Nephron (organoid): Measurements from ENCODE around the gene TSPAN33.
A peak's percentile ranks its signal among the peaks of the same experiment; 100 is the strongest.

ENCODE experiments used
- H3K27ac Mint-ChIP-seq, 3 experiments: 2 replicates each; pipeline ENCODE4 v1.8.0; 2020; ENCODE audit warnings: mixed read lengths in 3 of 3, mild to moderate bottlenecking in 2 of 3, moderate library complexity in 1 of 3
- H3K27me3 Mint-ChIP-seq: 2 replicates; pipeline ENCODE4 v1.8.0; 2021; ENCODE audit warnings: low read depth, mild to moderate bottlenecking, moderate library complexity, mixed read lengths
- H3K36me3 Mint-ChIP-seq: 2 replicates; pipeline ENCODE4 v1.8.0; 2020; ENCODE audit warnings: low read depth, mixed read lengths
- H3K4me1 Mint-ChIP-seq: 2 replicates; pipeline ENCODE4 v1.8.0; 2020; ENCODE audit warnings: mixed read lengths
- H3K4me3 Mint-ChIP-seq, 3 experiments: 2 replicates each; pipeline ENCODE4 v1.8.0; 2020; ENCODE audit warnings: mild to moderate bottlenecking in 3 of 3, mixed read lengths in 3 of 3, moderate library complexity in 2 of 3
- H3K9me3 Mint-ChIP-seq: 2 replicates; pipeline ENCODE4 v1.8.0; 2020; ENCODE audit warnings: mixed read lengths
- TF ChIP-seq, protein P1 (sequence below), 3 experiments: fragments of 200-600 bp; sonication (generic); IDR thresholded peaks; one replicate each; pipeline ENCODE4 v1.5.0; 2021; ENCODE audit warnings: antibody characterized with exemption in 3 of 3; ENCODE audit not compliant: unreplicated experiment in 3 of 3

TSPAN33 gene

DNA sequence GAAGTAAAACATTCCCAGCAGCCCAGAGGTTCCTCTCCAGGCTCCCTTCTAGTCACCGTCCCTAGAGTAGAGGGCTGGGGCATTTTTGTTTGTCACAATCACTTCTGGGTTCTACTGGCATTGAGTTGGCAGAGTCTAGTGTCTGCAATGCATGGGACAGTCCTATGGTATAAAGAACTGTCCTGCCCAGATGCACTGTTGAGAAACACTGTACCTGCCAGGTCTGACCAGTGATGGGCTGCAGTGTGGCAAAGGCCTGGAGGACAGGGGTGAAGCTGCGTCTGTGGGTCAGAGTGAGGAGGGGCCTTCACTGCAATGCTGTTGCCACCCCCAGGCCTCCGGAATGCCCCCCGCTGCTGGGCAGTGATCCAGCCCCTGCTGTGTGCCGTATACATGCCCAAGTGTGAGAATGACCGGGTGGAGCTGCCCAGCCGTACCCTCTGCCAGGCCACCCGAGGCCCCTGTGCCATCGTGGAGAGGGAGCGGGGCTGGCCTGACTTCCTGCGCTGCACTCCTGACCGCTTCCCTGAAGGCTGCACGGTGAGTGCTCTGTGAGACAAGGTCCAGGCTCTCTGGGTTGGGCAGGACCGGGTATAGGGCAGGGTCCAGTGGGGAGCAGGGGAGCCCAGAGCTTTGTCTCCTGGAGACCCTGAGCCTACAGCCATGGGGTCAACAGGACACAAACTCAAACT, 58.7 kb downstream of the TSPAN33 start:
- H3K4me3 Mint-ChIP-seq, result no peak overlapping the region
- H3K9me3 Mint-ChIP-seq, result no peaks in the 10 kb centered on the region
- TF ChIP-seq, protein P1, sequence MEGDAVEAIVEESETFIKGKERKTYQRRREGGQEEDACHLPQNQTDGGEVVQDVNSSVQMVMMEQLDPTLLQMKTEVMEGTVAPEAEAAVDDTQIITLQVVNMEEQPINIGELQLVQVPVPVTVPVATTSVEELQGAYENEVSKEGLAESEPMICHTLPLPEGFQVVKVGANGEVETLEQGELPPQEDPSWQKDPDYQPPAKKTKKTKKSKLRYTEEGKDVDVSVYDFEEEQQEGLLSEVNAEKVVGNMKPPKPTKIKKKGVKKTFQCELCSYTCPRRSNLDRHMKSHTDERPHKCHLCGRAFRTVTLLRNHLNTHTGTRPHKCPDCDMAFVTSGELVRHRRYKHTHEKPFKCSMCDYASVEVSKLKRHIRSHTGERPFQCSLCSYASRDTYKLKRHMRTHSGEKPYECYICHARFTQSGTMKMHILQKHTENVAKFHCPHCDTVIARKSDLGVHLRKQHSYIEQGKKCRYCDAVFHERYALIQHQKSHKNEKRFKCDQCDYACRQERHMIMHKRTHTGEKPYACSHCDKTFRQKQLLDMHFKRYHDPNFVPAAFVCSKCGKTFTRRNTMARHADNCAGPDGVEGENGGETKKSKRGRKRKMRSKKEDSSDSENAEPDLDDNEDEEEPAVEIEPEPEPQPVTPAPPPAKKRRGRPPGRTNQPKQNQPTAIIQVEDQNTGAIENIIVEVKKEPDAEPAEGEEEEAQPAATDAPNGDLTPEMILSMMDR (IDR thresholded peaks at IDR 0.05; ENCODE audit: unreplicated experiment in 3 of 3), result no peak
- H3K36me3 Mint-ChIP-seq, result peaks cover 56% of the 10 kb centered on the region
- no peaks in the 10 kb centered on the region for H3K27me3 Mint-ChIP-seq
- H3K27ac Mint-ChIP-seq, result peak overlapping the region in 1 of 3 experiments; percentile 31
- no peaks in the 10 kb centered on the region for H3K4me1 Mint-ChIP-seq

DNA sequence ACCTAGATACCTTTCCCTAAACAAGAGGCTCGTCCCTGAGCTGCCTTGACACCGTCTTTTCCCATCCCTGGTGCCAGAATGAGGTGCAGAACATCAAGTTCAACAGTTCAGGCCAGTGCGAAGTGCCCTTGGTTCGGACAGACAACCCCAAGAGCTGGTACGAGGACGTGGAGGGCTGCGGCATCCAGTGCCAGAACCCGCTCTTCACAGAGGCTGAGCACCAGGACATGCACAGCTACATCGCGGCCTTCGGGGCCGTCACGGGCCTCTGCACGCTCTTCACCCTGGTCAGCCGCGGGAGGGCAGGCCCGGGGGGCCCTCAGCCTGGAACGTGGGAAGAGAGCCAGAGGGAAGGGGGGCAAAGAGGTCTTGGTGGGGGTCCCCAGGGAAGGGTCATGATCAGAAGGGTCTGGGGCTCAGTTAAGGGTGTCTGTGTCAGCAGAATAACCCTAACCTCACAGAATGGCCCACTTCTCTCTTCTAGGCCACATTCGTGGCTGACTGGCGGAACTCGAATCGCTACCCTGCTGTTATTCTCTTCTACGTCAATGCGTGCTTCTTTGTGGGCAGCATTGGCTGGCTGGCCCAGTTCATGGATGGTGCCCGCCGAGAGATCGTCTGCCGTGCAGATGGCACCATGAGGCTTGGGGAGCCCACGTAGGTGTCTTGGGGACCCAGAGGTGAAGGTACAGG, 60.8 kb downstream of the TSPAN33 start:
- TF ChIP-seq, protein P1 (IDR thresholded peaks at IDR 0.05; ENCODE audit: unreplicated experiment in 3 of 3), result no peak
- H3K36me3 Mint-ChIP-seq, result peaks cover 59% of the 10 kb centered on the region
- no peaks in the 10 kb centered on the region for H3K4me1 Mint-ChIP-seq
- no peaks in the 10 kb centered on the region for H3K27me3 Mint-ChIP-seq
- no peak overlapping the region for H3K4me3 Mint-ChIP-seq
- peak overlapping the region in 1 of 3 experiments; percentile 18 for H3K27ac Mint-ChIP-seq
- H3K9me3 Mint-ChIP-seq, result no peaks in the 10 kb centered on the region

DNA sequence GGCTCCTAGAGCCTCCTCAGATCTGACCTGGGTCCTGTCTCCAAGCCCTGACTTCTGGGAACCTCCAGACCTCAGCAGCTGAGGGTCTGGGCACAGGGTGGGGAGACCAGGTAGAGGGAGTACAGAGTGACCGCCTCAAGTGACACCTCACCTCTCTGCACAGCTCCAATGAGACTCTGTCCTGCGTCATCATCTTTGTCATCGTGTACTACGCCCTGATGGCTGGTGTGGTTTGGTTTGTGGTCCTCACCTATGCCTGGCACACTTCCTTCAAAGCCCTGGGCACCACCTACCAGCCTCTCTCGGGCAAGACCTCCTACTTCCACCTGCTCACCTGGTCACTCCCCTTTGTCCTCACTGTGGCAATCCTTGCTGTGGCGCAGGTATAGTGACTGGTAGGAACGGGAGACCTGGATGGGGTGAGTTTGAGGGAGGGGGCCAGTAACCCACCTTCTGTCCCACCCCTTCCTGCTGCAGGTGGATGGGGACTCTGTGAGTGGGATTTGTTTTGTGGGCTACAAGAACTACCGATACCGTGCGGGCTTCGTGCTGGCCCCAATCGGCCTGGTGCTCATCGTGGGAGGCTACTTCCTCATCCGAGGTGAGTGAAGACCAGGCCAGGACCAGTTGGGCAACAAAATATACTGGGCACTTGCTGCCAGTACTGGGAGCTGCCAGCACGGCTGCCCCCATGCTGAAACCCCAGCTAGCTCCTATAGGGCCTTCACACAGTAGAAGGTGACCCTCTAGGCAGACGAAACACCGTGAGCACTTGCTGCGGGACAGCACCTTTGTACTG, 61.7 kb downstream of the TSPAN33 start:
- Mint-ChIP-seq H3K4me1 (no peaks in the 10 kb centered on the region), H3K4me3 (no peak overlapping the region), H3K36me3 (peaks cover 64% of the 10 kb centered on the region), H3K27ac (no peak overlapping the region), H3K9me3 (no peaks in the 10 kb centered on the region), H3K27me3 (no peaks in the 10 kb centered on the region)
- TF ChIP-seq, protein P1 (IDR thresholded peaks at IDR 0.05; ENCODE audit: unreplicated experiment in 3 of 3), result no peak

DNA sequence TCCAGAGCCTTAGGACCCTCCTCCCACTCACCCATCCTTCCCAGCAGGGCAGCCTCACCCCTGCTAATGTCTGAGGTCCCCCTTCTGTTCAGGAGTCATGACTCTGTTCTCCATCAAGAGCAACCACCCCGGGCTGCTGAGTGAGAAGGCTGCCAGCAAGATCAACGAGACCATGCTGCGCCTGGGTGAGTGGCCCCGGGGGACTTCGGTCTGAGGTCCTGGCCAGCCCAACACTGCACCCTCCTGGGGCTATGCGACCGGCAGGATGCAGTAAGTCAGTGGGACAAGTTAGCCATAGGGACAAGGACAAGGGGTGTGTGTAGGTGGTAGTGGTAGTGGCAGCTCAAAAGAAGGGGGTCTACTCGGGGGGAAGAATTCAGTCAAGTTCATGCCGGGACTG, 64.2 kb downstream of the TSPAN33 start:
- no peaks in the 10 kb centered on the region for H3K9me3 Mint-ChIP-seq
- H3K4me1 Mint-ChIP-seq, result peaks cover under 1% of the 10 kb centered on the region
- TF ChIP-seq, protein P1 (IDR thresholded peaks at IDR 0.05; ENCODE audit: unreplicated experiment in 3 of 3), result no peak
- H3K27ac Mint-ChIP-seq, result no peak overlapping the region
- H3K4me3 Mint-ChIP-seq, result no peak overlapping the region
- H3K27me3 Mint-ChIP-seq, result no peaks in the 10 kb centered on the region
- peaks cover 60% of the 10 kb centered on the region for H3K36me3 Mint-ChIP-seq

DNA sequence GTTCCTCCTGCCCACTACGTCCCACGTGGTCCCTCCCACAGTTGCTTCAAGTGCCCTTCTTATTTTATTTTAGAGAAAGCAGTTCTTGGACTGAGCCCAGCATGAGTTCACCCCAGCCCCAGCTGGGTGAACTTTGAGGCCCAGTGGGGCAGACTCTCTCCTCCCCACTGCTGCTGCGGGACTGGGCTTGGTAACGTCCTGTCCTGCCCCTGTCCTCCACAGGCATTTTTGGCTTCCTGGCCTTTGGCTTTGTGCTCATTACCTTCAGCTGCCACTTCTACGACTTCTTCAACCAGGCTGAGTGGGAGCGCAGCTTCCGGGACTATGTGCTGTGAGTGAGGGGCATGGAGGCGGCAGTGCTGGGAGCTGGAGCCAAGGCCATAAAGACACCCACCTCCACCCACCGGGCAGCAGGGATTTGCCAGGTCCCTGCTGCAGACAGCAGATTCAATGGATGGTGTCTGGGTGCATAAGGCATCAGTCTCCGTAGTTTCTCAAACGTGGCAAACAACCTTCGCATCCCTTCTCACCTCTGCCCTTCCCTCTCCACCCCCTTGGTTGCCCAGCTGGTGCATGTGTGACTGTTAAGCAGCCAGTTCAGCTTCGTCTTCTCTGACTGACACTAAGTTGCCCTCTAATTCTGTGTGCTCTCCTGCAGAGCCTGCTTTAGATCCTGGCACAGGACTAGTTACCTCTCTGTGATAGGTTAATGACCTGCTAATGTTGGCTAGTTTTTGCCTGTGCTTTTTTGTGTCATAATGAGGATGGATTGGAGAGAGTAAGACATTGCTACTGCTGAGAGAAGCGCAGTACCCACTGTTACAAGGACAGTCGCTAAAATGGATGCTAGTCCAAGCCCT, 64.8 kb downstream of the TSPAN33 start:
- TF ChIP-seq, protein P1 (IDR thresholded peaks at IDR 0.05; ENCODE audit: unreplicated experiment in 3 of 3), result no peak
- H3K4me3 Mint-ChIP-seq, result no peak overlapping the region
- no peaks in the 10 kb centered on the region for H3K9me3 Mint-ChIP-seq
- peaks cover 63% of the 10 kb centered on the region for H3K36me3 Mint-ChIP-seq
- no peaks in the 10 kb centered on the region for H3K27me3 Mint-ChIP-seq
- peaks cover 5% of the 10 kb centered on the region for H3K4me1 Mint-ChIP-seq
- H3K27ac Mint-ChIP-seq, result no peak overlapping the region
